ENCODE data around the gene HOXB1. TPM values are rescaled to one million over a fixed set of nuclear protein-coding genes. Genes with fewer than 3 reads are reported as not detected.

Gene HOXB1
- total RNA-seq, 3 donors from 2014 or later, result not detected

- ATAC-seq (no peak), DNase-seq (peak in 1 of 3 donors; percentile 36)
- Histone ChIP-seq H3K9me3 (no peaks in the 10 kb centered on the region), H3K4me1 (ENCODE audit: low read depth) (peaks cover 34% of the 10 kb centered on the region), H3K4me3 (no peak overlapping the region), H3K36me3 (ENCODE audit: low read depth) (no peaks in the 10 kb centered on the region)
- no peak for TF ChIP-seq CTCF (IDR thresholded peaks at IDR 0.05)
- intact Hi-C loops (cut with DNase I, micrococcal nuclease), result no loop called here
Measured at GRCh38 chr17:48568499-48569239, 37.9 kb upstream of the HOXB1 start.

GRCh38 chr17:48567646-48568354 lies 37.0 kb upstream of the HOXB1 start:
- H3K4me1 ChIP-seq (ENCODE audit: low read depth), result peaks cover 40% of the 10 kb centered on the region
- no peaks in the 10 kb centered on the region for H3K9me3 ChIP-seq
- peak in 1 of 3 donors; percentile 9 for DNase-seq
- intact Hi-C loops (cut with DNase I, micrococcal nuclease), result no loop called here
- no peak overlapping the region for H3K4me3 ChIP-seq
- TF ChIP-seq CTCF (IDR thresholded peaks at IDR 0.05), result no peak
- H3K36me3 ChIP-seq (ENCODE audit: low read depth), result no peaks in the 10 kb centered on the region
- peak; percentile 54 for ATAC-seq

- DNase-seq (peak; percentile 69 to 83 (median 76)), ATAC-seq (peak; percentile 89)
- Histone ChIP-seq H3K4me1 (ENCODE audit: low read depth) (peaks cover 43% of the 10 kb centered on the region), H3K9me3 (no peaks in the 10 kb centered on the region), H3K4me3 (no peak overlapping the region), H3K36me3 (ENCODE audit: low read depth) (no peaks in the 10 kb centered on the region)
- intact Hi-C loops (cut with DNase I, micrococcal nuclease), result no loop called here
- no peak for TF ChIP-seq CTCF (IDR thresholded peaks at IDR 0.05)
Measured at GRCh38 chr17:48567209-48567608, 36.4 kb upstream of the HOXB1 start.

- intact Hi-C loops (cut with DNase I, micrococcal nuclease), result no loop called here
- DNase-seq (no peak), ATAC-seq (no peak)
- Histone ChIP-seq H3K4me3 (no peak overlapping the region), H3K4me1 (ENCODE audit: low read depth) (peaks cover 42% of the 10 kb centered on the region), H3K9me3 (no peaks in the 10 kb centered on the region), H3K36me3 (ENCODE audit: low read depth) (no peaks in the 10 kb centered on the region)
- no peak for TF ChIP-seq CTCF (IDR thresholded peaks at IDR 0.05)
Measured at GRCh38 chr17:48566717-48567116, 35.9 kb upstream of the HOXB1 start.

- DNase-seq (peak in 1 of 3 donors; percentile 17), ATAC-seq (no peak)
- Histone ChIP-seq H3K4me3 (no peak overlapping the region), H3K9me3 (no peaks in the 10 kb centered on the region), H3K4me1 (ENCODE audit: low read depth) (peaks cover 46% of the 10 kb centered on the region), H3K36me3 (ENCODE audit: low read depth) (no peaks in the 10 kb centered on the region)
- no peak for TF ChIP-seq CTCF (IDR thresholded peaks at IDR 0.05)
- intact Hi-C loops (cut with DNase I, micrococcal nuclease), result no loop called here
Measured at GRCh38 chr17:48565925-48566710, 35.3 kb upstream of the HOXB1 start.

Data from mucosa of descending colon (tissue), 3 donors.